HepG2 (cell line): ENCODE measurements around the gene RALBP1. TPM values are rescaled to one million over a fixed set of nuclear protein-coding genes. Genes with fewer than 3 reads are reported as not detected.

ENCODE experiments used
- ATF7-NPFF ChIP-seq: sonication (generic); formaldehyde crosslinking; IDR thresholded peaks from 2 replicates; pipeline ENCODE4 v1.8.1; 2023; ENCODE audit warnings: mild to moderate bottlenecking, low read depth, missing genetic modification reagents, moderate library complexity
- CREM ChIP-seq, 2 experiments: sonication (generic) in 1 of 2; formaldehyde crosslinking in 1 of 2; IDR thresholded peaks; 2 replicates each; pipeline versions ENCODE4 v1.4.0 to v1.6.1; 2016 to 2020; ENCODE audit warnings: antibody characterized with exemption in 1 of 2, mild to moderate bottlenecking in 1 of 2, missing genetic modification reagents in 1 of 2
- GATA4 ChIP-seq: sonication (generic); IDR thresholded peaks from 2 replicates; pipeline ENCODE4 v1.6.1; 2016; ENCODE audit warnings: antibody characterized with exemption, low read depth, borderline replicate concordance
- HES4 ChIP-seq: sonication (generic); formaldehyde crosslinking; IDR thresholded peaks from 2 replicates; pipeline ENCODE4 v1.9.0; 2021; ENCODE audit warnings: mild to moderate bottlenecking, missing genetic modification reagents, borderline replicate concordance
- IRX3 ChIP-seq: sonication (generic); formaldehyde crosslinking; IDR thresholded peaks from 2 replicates; pipeline ENCODE4 v1.8.1; 2023; ENCODE audit warnings: mild to moderate bottlenecking, low read depth, missing genetic modification reagents, borderline replicate concordance
- KAT2B ChIP-seq: fragments of 150-350 bp; IDR thresholded peaks from 2 replicates; pipeline ENCODE4 v1.6.1; 2014; ENCODE audit warnings: low read depth, low read length, borderline replicate concordance
- MAZ ChIP-seq, 2 experiments: sonication (generic) in 1 of 2; formaldehyde crosslinking in 1 of 2; IDR thresholded peaks; 2 replicates each; pipeline versions ENCODE4 v1.5.0 to v1.6.1; 2012 to 2020; ENCODE audit warnings: low read depth in 2 of 2, mild to moderate bottlenecking in 2 of 2, borderline replicate concordance in 1 of 2, improper control_type of control experiment in 1 of 2, low read length in 1 of 2, missing genetic modification reagents in 1 of 2, moderate library complexity in 1 of 2
- SIN3A ChIP-seq: IDR thresholded peaks from 2 replicates; pipeline ENCODE4 v1.6.1; 2011; ENCODE audit warnings: low read depth, mild to moderate bottlenecking, control low read depth, low read length, borderline replicate concordance
- SNAPC2 ChIP-seq: sonication (generic); formaldehyde crosslinking; IDR thresholded peaks from 2 replicates; pipeline ENCODE4 v1.8.1; 2022; ENCODE audit warnings: mild to moderate bottlenecking, missing genetic modification reagents
- TCF12 ChIP-seq, 2 experiments: fragments of 450-650 bp in 1 of 2; sonication (generic) in 1 of 2; formaldehyde crosslinking in 1 of 2; IDR thresholded peaks; 2 replicates each; pipeline versions ENCODE4 v1.6.1 to v1.8.0; 2017 to 2022; ENCODE audit warnings: antibody characterized with exemption in 1 of 2, mild to moderate bottlenecking in 1 of 2, missing genetic modification reagents in 1 of 2, moderate library complexity in 1 of 2
- ZNF205 ChIP-seq: IDR thresholded peaks from 2 replicates; pipeline ENCODE4 v1.6.1; 2018; ENCODE audit warnings: missing biosample characterization, missing genetic modification reagents
- ZNF234 ChIP-seq: sonication (generic); formaldehyde crosslinking; conservative IDR thresholded peaks from 2 replicates; pipeline ENCODE4 v1.5.1; 2020; ENCODE audit warnings: mild to moderate bottlenecking, missing genetic modification reagents
- ZNF430 ChIP-seq: sonication (generic); formaldehyde crosslinking; IDR thresholded peaks from 2 replicates; pipeline ENCODE4 v1.9.0; 2021; ENCODE audit warnings: mild to moderate bottlenecking, missing genetic modification reagents
- ZNF44 ChIP-seq: sonication (generic); formaldehyde crosslinking; IDR thresholded peaks from 2 replicates; pipeline ENCODE4 v1.5.1; 2020; ENCODE audit warnings: mild to moderate bottlenecking, missing genetic modification reagents
- ZNF496 ChIP-seq: sonication (generic); formaldehyde crosslinking; IDR thresholded peaks from 2 replicates; pipeline ENCODE4 v1.8.1; 2023; ENCODE audit warnings: mild to moderate bottlenecking, moderate library complexity, missing genetic modification reagents; ENCODE audit not compliant: insufficient replicate concordance
- polyA plus RNA-seq, 8 experiments: library from polyadenylated mRNA; depleted of rRNA in 3 of 8; stranded (reverse) in 7 of 8; unstranded in 1 of 8; fragments of >200 nt; fragmentation: Illumina TruSeq in 4 of 8; extraction: Trizol in 4 of 8; gene quantifications; 2 replicates each; pipeline versions ENCODE4 v1.2.1 to v1.2.3, GENCODE V29; 2011 to 2016; ENCODE audit warnings: low read depth in 4 of 8, missing spikeins in 1 of 8, mixed read lengths in 1 of 8; ENCODE audit not compliant: insufficient read depth in 1 of 8
- total RNA-seq, 5 experiments: library from RNA; depleted of rRNA; stranded (reverse); fragments of >200 nt; fragmentation: Illumina TruSeq; extraction: Trizol; gene quantifications; 2 replicates each; pipeline ENCODE4 v1.2.3, GENCODE V29; 2016; ENCODE audit warnings: low read depth in 1 of 5
- TF ChIP-seq, protein P1 (sequence below): sonication (generic); formaldehyde crosslinking; conservative IDR thresholded peaks from 2 replicates; pipeline ENCODE4 v1.4.0; 2020; ENCODE audit warnings: missing genetic modification reagents
- TF ChIP-seq, protein P2 (sequence below): sonication (generic); formaldehyde crosslinking; IDR thresholded peaks from 2 replicates; pipeline ENCODE4 v1.5.1; 2020; ENCODE audit warnings: mild to moderate bottlenecking, missing genetic modification reagents, borderline replicate concordance

Gene RALBP1
- total and polyA plus RNA-seq, 2 of the 13 experiments (the other 11 are each of a cell fraction or from before 2014, with no cell fraction given), result 24.5 to 33.1 TPM

DNA sequence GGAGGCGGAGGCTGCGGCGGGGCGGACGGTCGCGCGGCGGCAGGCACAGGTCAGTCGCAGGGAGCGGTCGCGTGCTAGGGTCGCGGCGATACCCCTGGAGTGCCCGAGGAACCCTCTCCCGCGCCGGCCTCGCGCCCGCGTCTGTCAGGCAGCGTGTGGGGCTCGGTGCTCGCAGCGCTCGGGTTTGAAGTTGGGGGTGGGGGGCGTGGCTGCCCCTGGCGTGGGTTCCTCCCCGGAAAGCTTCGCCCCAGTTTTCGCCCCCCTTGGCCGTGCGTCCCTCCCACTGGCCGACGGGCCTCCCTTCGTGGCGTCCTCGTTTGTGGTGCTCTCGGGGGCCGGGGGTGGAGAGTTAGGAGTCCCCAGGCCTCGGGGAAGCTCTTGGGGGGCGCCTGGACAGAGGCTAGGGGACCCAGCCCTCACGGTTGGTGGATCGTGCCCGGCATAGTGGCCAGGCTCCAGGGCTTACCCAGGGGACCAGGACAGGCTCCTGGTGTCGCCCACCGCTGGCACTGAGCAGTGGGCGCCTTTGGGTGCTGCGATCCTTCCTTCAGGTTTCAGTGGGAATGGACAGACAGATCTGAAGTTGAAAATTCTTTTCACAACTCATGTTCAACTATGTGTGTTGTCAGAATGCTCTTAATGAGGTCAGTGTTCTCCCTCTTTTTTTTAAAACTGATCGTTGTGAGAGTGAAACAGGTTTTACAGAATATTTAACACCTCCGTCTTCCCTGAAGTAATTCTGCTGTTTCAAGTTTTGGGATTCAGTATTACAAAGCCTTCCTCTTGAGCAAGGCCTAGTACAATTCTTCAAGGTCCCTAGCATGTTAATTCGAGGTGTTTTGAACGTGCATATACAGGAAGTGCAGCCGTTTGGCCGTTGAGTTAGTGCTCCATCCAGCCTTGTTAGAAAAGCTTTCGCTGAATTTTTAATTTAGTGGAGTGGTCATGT, 604 bp downstream of the RALBP1 start (continued):
- TF ChIP-seq, protein P1, sequence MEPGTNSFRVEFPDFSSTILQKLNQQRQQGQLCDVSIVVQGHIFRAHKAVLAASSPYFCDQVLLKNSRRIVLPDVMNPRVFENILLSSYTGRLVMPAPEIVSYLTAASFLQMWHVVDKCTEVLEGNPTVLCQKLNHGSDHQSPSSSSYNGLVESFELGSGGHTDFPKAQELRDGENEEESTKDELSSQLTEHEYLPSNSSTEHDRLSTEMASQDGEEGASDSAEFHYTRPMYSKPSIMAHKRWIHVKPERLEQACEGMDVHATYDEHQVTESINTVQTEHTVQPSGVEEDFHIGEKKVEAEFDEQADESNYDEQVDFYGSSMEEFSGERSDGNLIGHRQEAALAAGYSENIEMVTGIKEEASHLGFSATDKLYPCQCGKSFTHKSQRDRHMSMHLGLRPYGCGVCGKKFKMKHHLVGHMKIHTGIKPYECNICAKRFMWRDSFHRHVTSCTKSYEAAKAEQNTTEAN (CRISPR knock-in tag), result no peak
- TF ChIP-seq CREM (IDR thresholded peaks at IDR 0.05) (no peak), CREM (CRISPR knock-in tag; IDR thresholded peaks at IDR 0.05) (no peak), KAT2B (no peak), TCF12 (IDR thresholded peaks at IDR 0.05) (no peak), TCF12 (CRISPR knock-in tag; IDR thresholded peaks at IDR 0.05) (peak; percentile 80; the same call in 1 of the 2 replicates), ZNF430 (0 out of 2 replicates have a peak, but pooled peaks have one; percentile 37), ZNF234 (CRISPR knock-in tag) (0 out of 2 replicates have a peak, but pooled peaks have one; percentile 28), SNAPC2 (peak; percentile 45; the same call in 1 of the 2 replicates), HES4 (CRISPR knock-in tag) (0 out of 2 replicates have a peak, but pooled peaks have one; percentile 38), ZNF496 (CRISPR knock-in tag) (no peak), IRX3 (CRISPR knock-in tag) (0 out of 2 replicates have a peak, but pooled peaks have one; percentile 43), ZNF44 (CRISPR knock-in tag) (no peak), ZNF205 (CRISPR knock-in tag) (peak; percentile 7), SIN3A (no peak), ATF7-NPFF (CRISPR knock-in tag) (no peak), GATA4 (0 out of 2 replicates have a peak, but pooled peaks have one; percentile 8), MAZ (IDR thresholded peaks at IDR 0.05; ENCODE audit: borderline replicate concordance, low read depth, low read length) (0 out of 2 replicates have a peak, but pooled peaks have one; percentile 3), MAZ (CRISPR knock-in tag; IDR thresholded peaks at IDR 0.05; ENCODE audit: low read depth) (no peak; the same call in 1 of the 2 replicates)
- TF ChIP-seq, protein P2, sequence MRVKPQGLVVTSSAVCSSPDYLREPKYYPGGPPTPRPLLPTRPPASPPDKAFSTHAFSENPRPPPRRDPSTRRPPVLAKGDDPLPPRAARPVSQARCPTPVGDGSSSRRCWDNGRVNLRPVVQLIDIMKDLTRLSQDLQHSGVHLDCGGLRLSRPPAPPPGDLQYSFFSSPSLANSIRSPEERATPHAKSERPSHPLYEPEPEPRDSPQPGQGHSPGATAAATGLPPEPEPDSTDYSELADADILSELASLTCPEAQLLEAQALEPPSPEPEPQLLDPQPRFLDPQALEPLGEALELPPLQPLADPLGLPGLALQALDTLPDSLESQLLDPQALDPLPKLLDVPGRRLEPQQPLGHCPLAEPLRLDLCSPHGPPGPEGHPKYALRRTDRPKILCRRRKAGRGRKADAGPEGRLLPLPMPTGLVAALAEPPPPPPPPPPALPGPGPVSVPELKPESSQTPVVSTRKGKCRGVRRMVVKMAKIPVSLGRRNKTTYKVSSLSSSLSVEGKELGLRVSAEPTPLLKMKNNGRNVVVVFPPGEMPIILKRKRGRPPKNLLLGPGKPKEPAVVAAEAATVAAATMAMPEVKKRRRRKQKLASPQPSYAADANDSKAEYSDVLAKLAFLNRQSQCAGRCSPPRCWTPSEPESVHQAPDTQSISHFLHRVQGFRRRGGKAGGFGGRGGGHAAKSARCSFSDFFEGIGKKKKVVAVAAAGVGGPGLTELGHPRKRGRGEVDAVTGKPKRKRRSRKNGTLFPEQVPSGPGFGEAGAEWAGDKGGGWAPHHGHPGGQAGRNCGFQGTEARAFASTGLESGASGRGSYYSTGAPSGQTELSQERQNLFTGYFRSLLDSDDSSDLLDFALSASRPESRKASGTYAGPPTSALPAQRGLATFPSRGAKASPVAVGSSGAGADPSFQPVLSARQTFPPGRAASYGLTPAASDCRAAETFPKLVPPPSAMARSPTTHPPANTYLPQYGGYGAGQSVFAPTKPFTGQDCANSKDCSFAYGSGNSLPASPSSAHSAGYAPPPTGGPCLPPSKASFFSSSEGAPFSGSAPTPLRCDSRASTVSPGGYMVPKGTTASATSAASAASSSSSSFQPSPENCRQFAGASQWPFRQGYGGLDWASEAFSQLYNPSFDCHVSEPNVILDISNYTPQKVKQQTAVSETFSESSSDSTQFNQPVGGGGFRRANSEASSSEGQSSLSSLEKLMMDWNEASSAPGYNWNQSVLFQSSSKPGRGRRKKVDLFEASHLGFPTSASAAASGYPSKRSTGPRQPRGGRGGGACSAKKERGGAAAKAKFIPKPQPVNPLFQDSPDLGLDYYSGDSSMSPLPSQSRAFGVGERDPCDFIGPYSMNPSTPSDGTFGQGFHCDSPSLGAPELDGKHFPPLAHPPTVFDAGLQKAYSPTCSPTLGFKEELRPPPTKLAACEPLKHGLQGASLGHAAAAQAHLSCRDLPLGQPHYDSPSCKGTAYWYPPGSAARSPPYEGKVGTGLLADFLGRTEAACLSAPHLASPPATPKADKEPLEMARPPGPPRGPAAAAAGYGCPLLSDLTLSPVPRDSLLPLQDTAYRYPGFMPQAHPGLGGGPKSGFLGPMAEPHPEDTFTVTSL (CRISPR knock-in tag), result no peak
